Epidermal melanocyte (primary cell): ENCODE data around the gene SIM2.

Experiments used
- DNase-seq: peaks from one replicate; pipeline ENCODE4 v3.0.0; 2011; ENCODE audit warnings: low spot score; ENCODE audit not compliant: insufficient read length

The SIM2 gene

DNA sequence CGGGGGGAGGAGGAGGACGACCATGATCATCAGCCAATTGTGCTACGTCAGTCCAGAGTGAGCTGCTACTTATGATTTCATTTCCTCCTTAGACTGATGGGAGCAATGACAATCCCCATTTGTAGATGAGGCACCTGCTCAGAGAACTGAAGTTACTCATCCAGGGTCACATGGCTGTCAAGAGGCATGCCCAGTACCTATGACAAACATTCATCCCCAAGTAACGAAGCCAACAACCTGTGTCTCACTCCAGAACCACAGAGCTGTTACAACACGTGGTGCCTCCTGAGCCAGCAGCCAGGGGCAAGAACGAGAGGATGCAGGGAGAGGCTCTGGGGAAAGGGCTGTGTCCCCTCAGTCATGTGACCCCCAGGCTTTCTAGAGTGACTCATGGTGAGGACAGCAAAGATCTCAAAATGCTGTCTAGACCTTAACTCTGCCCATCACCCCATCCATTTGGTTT, 93.6 kb downstream of the SIM2 start:
- DNase-seq: no peak

DNA sequence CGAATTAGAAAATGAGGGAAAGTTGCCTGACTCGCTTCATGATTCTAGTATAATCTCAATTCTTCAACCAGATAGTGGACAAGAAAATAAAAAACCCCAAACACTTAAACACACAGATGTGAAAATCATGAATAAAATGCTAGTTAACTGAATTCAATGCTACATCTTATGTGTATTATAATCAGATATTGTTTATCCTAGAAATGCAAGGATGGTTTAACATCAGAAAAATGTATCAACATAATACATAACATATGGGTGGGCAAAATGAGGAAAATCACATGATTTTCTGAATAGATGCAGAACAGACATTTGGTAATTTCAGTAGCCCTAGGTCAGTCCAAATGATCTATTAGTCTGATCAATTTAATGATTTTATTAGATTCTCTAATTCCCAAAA, 97.2 kb downstream of the SIM2 start:
- DNase-seq: no peak

- DNase-seq: no peak
These were observed 99.6 kb downstream of the SIM2 start for GRCh38 chr21:36798491-36798890.
